GM19240 (cell line): Measurements from ENCODE around the gene PLPPR3.
"Not testable (repeated sequence)": the region's sequence is repeated elsewhere in the genome, so short reads cannot be mapped to it uniquely, and the experiment has no call there.

Experiments used
- DNase-seq: peaks from one replicate; pipeline ENCODE4 v3.0.0; 2011; ENCODE audit warnings: low spot score; ENCODE audit not compliant: insufficient read length

Gene PLPPR3

GRCh38 chr19:854549-854948, 32.8 kb upstream of the PLPPR3 start:
- no peak for DNase-seq

- not testable (repeated sequence) for DNase-seq
Measured at GRCh38 chr19:853614-854220, 32.0 kb upstream of the PLPPR3 start.

GRCh38 chr19:853014-853585, 31.3 kb upstream of the PLPPR3 start:
- no peak for DNase-seq

- DNase-seq = no peak
Measured at GRCh38 chr19:852136-853013, 30.6 kb upstream of the PLPPR3 start, which contains the start of gene ELANE. ELANE (plus strand) TSS chr19:852303; CDS start chr19:852329, 26 bp downstream.

GRCh38 chr19:850979-851335, 29.2 kb upstream of the PLPPR3 start:
- DNase-seq = no peak

- no peak for DNase-seq
Measured at GRCh38 chr19:850221-850978, 28.6 kb upstream of the PLPPR3 start.

- DNase-seq = not testable (repeated sequence)
Measured at GRCh38 chr19:849195-849594, 27.4 kb upstream of the PLPPR3 start.

GRCh38 chr19:848386-848921, 26.7 kb upstream of the PLPPR3 start:
- no peak for DNase-seq

GRCh38 chr19:845707-846521, 24.2 kb upstream of the PLPPR3 start:
- DNase-seq = no peak

- DNase-seq = no peak
Measured at GRCh38 chr19:844546-844971, 22.8 kb upstream of the PLPPR3 start.

- no peak for DNase-seq
Measured at GRCh38 chr19:843836-844545, 22.2 kb upstream of the PLPPR3 start.

GRCh38 chr19:843180-843835, 21.6 kb upstream of the PLPPR3 start:
- DNase-seq = no peak

- not testable (repeated sequence) for DNase-seq
Measured at GRCh38 chr19:842802-843179, 21.0 kb upstream of the PLPPR3 start.

- no peak for DNase-seq
Measured at GRCh38 chr19:840519-841206, 18.9 kb upstream of the PLPPR3 start, which contains the start of gene PRTN3. PRTN3 (plus strand) TSS chr19:840999; CDS start chr19:841009, 10 bp downstream.

- no peak for DNase-seq
Measured at GRCh38 chr19:835210-835810, 13.6 kb upstream of the PLPPR3 start.

GRCh38 chr19:834216-834615, 12.5 kb upstream of the PLPPR3 start:
- DNase-seq = no peak

GRCh38 chr19:831407-832369, 9.9 kb upstream of the PLPPR3 start:
- DNase-seq = no peak
